GM23338 (cell line): ENCODE measurements around the gene TMEM51. TPM values are rescaled to one million over a fixed set of nuclear protein-coding genes. Genes with fewer than 3 reads are reported as not detected.

ENCODE experiments used
- ATAC-seq: fragments of 200-7000 bp; cut with Tn5 transposase; 3 replicates; pipeline ENCODE4 v1.9.1; 2020
- DNase-seq: peaks from one replicate; pipeline ENCODE4 v3.0.0-alpha.2; 2015; ENCODE audit warnings: low spot score
- H2AFZ ChIP-seq: fragments of 200-600 bp; sonication (generic); 2 replicates; pipeline ENCODE4 v1.8.0; 2016; ENCODE audit warnings: antibody characterized with exemption, mild to moderate bottlenecking, moderate library complexity
- H3F3A ChIP-seq: fragments of 200-600 bp; sonication (generic); replicated peaks from 2 replicates; pipeline ENCODE4 v1.8.0; 2017; ENCODE audit warnings: antibody characterized with exemption, mixed run types, low read depth
- H3K27ac ChIP-seq: fragments of 200-600 bp; sonication (generic); 2 replicates; pipeline ENCODE4 v1.6.1; 2016; ENCODE audit warnings: low read depth
- H3K27me3 ChIP-seq: fragments of 200-600 bp; sonication (generic); 2 replicates; pipeline ENCODE4 v1.8.0; 2016; ENCODE audit warnings: mild to moderate bottlenecking, mixed run types, moderate library complexity; ENCODE audit not compliant: insufficient read depth
- H3K36me3 ChIP-seq: fragments of 200-600 bp; sonication (generic); 2 replicates; pipeline ENCODE4 v1.8.0; 2016; ENCODE audit warnings: mild to moderate bottlenecking; ENCODE audit not compliant: insufficient read depth
- H3K4me1 ChIP-seq: fragments of 200-600 bp; sonication (generic); 2 replicates; pipeline ENCODE4 v1.8.0; 2016; ENCODE audit warnings: mild to moderate bottlenecking, moderate library complexity; ENCODE audit not compliant: insufficient read depth
- H3K4me2 ChIP-seq: fragments of 200-600 bp; sonication (generic); 2 replicates; pipeline ENCODE4 v1.7.1; 2017; ENCODE audit warnings: mixed run types
- H3K4me3 ChIP-seq: fragments of 200-600 bp; sonication (generic); 2 replicates; pipeline ENCODE4 v1.6.1; 2016; ENCODE audit warnings: mixed run types
- H3K79me2 ChIP-seq: fragments of 200-600 bp; sonication (generic); replicated peaks from 2 replicates; pipeline ENCODE4 v1.8.0; 2017; ENCODE audit warnings: mild to moderate bottlenecking; ENCODE audit not compliant: insufficient read depth
- H3K9me2 ChIP-seq: fragments of 200-600 bp; sonication (generic); 2 replicates; pipeline ENCODE4 v1.8.0; 2017; ENCODE audit not compliant: insufficient read depth
- H4K20me1 ChIP-seq: fragments of 200-600 bp; sonication (generic); replicated peaks from 2 replicates; pipeline ENCODE4 v1.8.0; 2017; ENCODE audit warnings: mild to moderate bottlenecking; ENCODE audit not compliant: insufficient read depth
- H3K27ac Mint-ChIP-seq: 2 replicates; pipeline ENCODE4 v1.8.0; 2020; ENCODE audit warnings: inconsistent platforms, mild to moderate bottlenecking, moderate library complexity, mixed read lengths
- H3K27me3 Mint-ChIP-seq: 3 replicates; pipeline ENCODE4 v1.8.0; 2022; ENCODE audit warnings: low read depth, mild to moderate bottlenecking, moderate library complexity, mixed read lengths, inconsistent platforms; ENCODE audit not compliant: insufficient read depth, poor library complexity
- H3K36me3 Mint-ChIP-seq: 3 replicates; pipeline ENCODE4 v1.8.0; 2021; ENCODE audit warnings: low read depth, mild to moderate bottlenecking, inconsistent platforms, moderate library complexity, mixed read lengths
- H3K4me1 Mint-ChIP-seq: 3 replicates; pipeline ENCODE4 v1.8.0; 2020; ENCODE audit warnings: mild to moderate bottlenecking, inconsistent platforms, mixed read lengths
- H3K4me3 Mint-ChIP-seq: 3 replicates; pipeline ENCODE4 v1.8.0; 2021; ENCODE audit warnings: moderate library complexity, mild to moderate bottlenecking, inconsistent platforms, mixed read lengths
- H3K9me3 Mint-ChIP-seq: 3 replicates; pipeline ENCODE4 v1.8.0; 2020; ENCODE audit warnings: moderate library complexity, mild to moderate bottlenecking, inconsistent platforms, mixed read lengths
- CREB1 ChIP-seq: fragments of 250-450 bp; sonication (Bioruptor Pico); IDR thresholded peaks from 2 replicates; pipeline ENCODE4 v1.5.0; 2020; ENCODE audit warnings: low read depth, mild to moderate bottlenecking, moderate library complexity
- CTCF ChIP-seq, 2 experiments: fragments of 200-600 bp in 1 of 2; sonication (generic) in 1 of 2; conservative IDR thresholded peaks; 2 replicates each; pipeline versions ENCODE4 v1.5.1 to v1.6.1; 2016 to 2017; ENCODE audit warnings: antibody characterized with exemption in 2 of 2, low read depth in 2 of 2, mild to moderate bottlenecking in 2 of 2, moderate library complexity in 1 of 2
- EZH2 ChIP-seq: fragments of 200-600 bp; sonication (generic); IDR thresholded peaks from one replicate; pipeline ENCODE4 v1.8.0; 2017; ENCODE audit warnings: antibody characterized with exemption, mild to moderate bottlenecking, low read depth; ENCODE audit not compliant: unreplicated experiment
- EZH2phosphoT487 ChIP-seq: fragments of 200-600 bp; sonication (generic); IDR thresholded peaks from one replicate; pipeline ENCODE4 v1.8.1; 2018; ENCODE audit warnings: antibody characterized with exemption; ENCODE audit not compliant: unreplicated experiment
- NANOG ChIP-seq: IDR thresholded peaks from 2 replicates; pipeline ENCODE4 v1.6.1; 2016; ENCODE audit warnings: antibody characterized with exemption, borderline replicate concordance
- ZNF114 ChIP-seq: fragments of 250-450 bp; sonication (Bioruptor Pico); IDR thresholded peaks from 2 replicates; pipeline ENCODE4 v1.5.0; 2020; ENCODE audit warnings: mild to moderate bottlenecking, moderate library complexity
- polyA plus RNA-seq: library from polyadenylated mRNA; unstranded; fragments of >200 nt; fragmentation: Nextera tagmentation; extraction: Ambion mirVana; gene quantifications from 2 replicates; pipeline ENCODE4 v1.2.1, GENCODE V29; 2016
- total RNA-seq: library from RNA; depleted of rRNA; stranded (reverse); fragments of >200 nt; shearing (Covaris generic); gene quantifications from 2 replicates; pipeline ENCODE4 v1.2.3, GENCODE V29; 2014
- TF ChIP-seq, protein P1 (sequence below): IDR thresholded peaks from one replicate; pipeline ENCODE4 v1.6.1; 2018; ENCODE audit warnings: antibody characterized with exemption; ENCODE audit not compliant: unreplicated experiment

Gene TMEM51
- total and polyA plus RNA-seq, 2 experiments from 2014 or later: 4.0 to 5.2 TPM

- peaks cover 52% of the 10 kb centered on the region for H3K4me1 Mint-ChIP-seq
- H3K27me3 Mint-ChIP-seq: peaks cover 11% of the 10 kb centered on the region
- H3K27ac Mint-ChIP-seq: peak overlapping the region; percentile 92
- H3K9me3 Mint-ChIP-seq: no peaks in the 10 kb centered on the region
- Histone ChIP-seq H3K4me2 (peak overlapping the region; percentile 61), H4K20me1 (no peaks in the 10 kb centered on the region), H3K4me3 (peak overlapping the region; percentile 29), H3K9me2 (no peaks in the 10 kb centered on the region), H3K4me1 (peaks cover 29% of the 10 kb centered on the region), H3K27me3 (no peaks in the 10 kb centered on the region), H3K27ac (peak overlapping the region; percentile 92), H3F3A (peaks cover 8% of the 10 kb centered on the region), H3K36me3 (no peaks in the 10 kb centered on the region), H3K79me2 (no peaks in the 10 kb centered on the region; the same call in 1 of the 2 replicates), H2AFZ (peak overlapping the region; percentile 24; the same call in 1 of the 2 replicates)
- TF ChIP-seq NANOG: no peak
- TF ChIP-seq, protein P1, sequence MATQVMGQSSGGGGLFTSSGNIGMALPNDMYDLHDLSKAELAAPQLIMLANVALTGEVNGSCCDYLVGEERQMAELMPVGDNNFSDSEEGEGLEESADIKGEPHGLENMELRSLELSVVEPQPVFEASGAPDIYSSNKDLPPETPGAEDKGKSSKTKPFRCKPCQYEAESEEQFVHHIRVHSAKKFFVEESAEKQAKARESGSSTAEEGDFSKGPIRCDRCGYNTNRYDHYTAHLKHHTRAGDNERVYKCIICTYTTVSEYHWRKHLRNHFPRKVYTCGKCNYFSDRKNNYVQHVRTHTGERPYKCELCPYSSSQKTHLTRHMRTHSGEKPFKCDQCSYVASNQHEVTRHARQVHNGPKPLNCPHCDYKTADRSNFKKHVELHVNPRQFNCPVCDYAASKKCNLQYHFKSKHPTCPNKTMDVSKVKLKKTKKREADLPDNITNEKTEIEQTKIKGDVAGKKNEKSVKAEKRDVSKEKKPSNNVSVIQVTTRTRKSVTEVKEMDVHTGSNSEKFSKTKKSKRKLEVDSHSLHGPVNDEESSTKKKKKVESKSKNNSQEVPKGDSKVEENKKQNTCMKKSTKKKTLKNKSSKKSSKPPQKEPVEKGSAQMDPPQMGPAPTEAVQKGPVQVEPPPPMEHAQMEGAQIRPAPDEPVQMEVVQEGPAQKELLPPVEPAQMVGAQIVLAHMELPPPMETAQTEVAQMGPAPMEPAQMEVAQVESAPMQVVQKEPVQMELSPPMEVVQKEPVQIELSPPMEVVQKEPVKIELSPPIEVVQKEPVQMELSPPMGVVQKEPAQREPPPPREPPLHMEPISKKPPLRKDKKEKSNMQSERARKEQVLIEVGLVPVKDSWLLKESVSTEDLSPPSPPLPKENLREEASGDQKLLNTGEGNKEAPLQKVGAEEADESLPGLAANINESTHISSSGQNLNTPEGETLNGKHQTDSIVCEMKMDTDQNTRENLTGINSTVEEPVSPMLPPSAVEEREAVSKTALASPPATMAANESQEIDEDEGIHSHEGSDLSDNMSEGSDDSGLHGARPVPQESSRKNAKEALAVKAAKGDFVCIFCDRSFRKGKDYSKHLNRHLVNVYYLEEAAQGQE: no peak
- no peak for TF ChIP-seq ZNF114 (CRISPR knock-in tag)
- no peak for TF ChIP-seq CTCF (conservative IDR thresholded peaks at IDR 0.05; ENCODE audit: low read depth in 2 of 2)
- no peaks in the 10 kb centered on the region for H3K36me3 Mint-ChIP-seq
- DNase-seq (peak; percentile 71), ATAC-seq (peak; percentile 86)
- H3K4me3 Mint-ChIP-seq: peak overlapping the region; percentile 64
These were observed 53.7 kb downstream of the TMEM51 start for GRCh38 chr1:15207031-15207828.

DNA sequence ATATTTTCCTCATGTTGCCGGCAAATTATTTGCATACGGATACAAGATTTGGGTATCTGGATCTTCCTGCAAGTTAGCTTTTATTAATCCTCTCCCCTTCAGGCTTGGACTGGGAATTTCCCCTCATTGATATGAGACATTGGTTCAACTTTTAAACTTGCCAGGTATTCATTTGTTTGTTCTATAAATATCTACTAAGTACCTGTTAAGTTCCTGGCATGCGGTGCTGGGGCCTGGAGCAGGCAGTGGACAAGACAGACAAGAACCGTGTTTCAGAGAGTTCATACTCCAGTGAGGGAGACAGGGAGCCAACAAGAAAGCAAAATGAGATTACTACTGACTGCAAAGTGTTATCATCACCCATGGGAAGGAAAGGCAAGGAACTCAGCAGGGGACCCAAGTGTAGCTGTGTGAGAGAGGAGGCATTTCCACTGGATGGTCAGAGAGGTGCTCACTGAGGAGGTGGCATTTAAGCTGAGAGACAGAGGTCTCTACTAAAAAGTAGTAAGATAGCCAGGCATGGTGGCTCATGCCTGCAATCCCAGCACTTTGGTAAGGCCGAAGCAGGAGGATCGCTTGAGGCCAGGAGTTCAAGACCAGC lies 54.4 kb downstream of the TMEM51 start:
- Histone ChIP-seq H3K4me2 (peak overlapping the region; percentile 61), H3K36me3 (no peaks in the 10 kb centered on the region), H4K20me1 (no peaks in the 10 kb centered on the region), H2AFZ (no peak overlapping the region), H3K79me2 (no peaks in the 10 kb centered on the region), H3K27ac (peak overlapping the region; percentile 92), H3F3A (peaks cover 8% of the 10 kb centered on the region), H3K9me2 (no peaks in the 10 kb centered on the region), H3K4me1 (peaks cover 29% of the 10 kb centered on the region), H3K27me3 (no peaks in the 10 kb centered on the region), H3K4me3 (peak overlapping the region; percentile 29)
- Mint-ChIP-seq H3K9me3 (no peaks in the 10 kb centered on the region), H3K4me1 (peaks cover 55% of the 10 kb centered on the region), H3K4me3 (peak overlapping the region; percentile 64), H3K36me3 (no peaks in the 10 kb centered on the region), H3K27me3 (peaks cover 13% of the 10 kb centered on the region), H3K27ac (peak overlapping the region; percentile 92)
- DNase-seq (no peak), ATAC-seq (no peak)
- TF ChIP-seq CTCF (conservative IDR thresholded peaks at IDR 0.05; ENCODE audit: low read depth in 2 of 2) (no peak), NANOG (no peak), CREB1 (no peak), EZH2 (no peak), EZH2phosphoT487 (no peak)
- TF ChIP-seq, protein P1: no peak
